Stimulated activated CD8-positive, alpha-beta memory T cell treated with anti-CD3 and anti-CD28 coated beads, Interleukin-7, amount 100 ng/mL, for 24 hours (primary cell): Measurements from ENCODE around the gene PTPN2.
"Not testable (repeated sequence)": the region's sequence is repeated elsewhere in the genome, so short reads cannot be mapped to it uniquely, and the experiment has no call there.

Experiments
- DNase-seq: peaks from one replicate; pipeline ENCODE4 v3.0.0-alpha.2; 2020; ENCODE audit warnings: low read depth

Gene PTPN2

DNA sequence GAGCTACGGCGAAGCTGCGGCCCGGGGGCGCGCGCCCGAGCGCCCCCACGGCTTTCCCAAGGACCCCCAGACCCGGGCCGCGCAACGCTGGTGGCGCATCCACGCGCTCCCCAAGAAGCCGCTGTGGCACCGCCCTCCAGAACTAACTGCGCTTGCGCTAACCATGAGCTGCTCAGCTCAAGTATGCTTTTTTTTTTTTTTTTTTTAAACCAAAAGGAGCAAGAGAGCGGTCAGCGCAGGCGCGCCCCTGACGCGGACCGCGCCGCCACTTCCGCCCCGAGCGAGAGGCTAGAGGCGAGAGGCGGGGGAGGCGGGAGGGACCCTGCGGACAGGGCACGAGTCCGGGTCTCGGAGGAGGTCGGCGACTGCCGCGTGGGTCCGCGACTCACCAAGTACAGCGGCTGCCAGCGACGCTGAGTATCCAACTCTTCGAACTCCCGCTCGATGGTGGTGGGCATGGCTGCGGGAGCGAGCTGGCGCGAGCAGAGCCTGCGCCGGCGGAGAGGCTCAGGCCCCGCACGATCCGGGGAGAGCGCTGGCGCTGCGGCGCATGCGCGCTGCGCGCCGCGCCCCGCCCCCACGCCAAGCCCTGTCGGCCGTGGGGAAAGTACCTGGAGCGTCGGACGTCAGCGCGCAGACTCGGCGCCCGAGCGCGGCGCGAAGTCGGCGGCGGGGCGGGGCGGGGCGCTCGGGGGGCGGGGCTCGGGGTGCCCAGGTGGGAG is at the start of gene PTPN2:
Gene PTPN2, minus strand, starts transcription at position 554 of the 722 bp plus-strand sequence. Its CDS starts 96 bp downstream, at position 458.
- DNase-seq, result peak; percentile 82

DNA sequence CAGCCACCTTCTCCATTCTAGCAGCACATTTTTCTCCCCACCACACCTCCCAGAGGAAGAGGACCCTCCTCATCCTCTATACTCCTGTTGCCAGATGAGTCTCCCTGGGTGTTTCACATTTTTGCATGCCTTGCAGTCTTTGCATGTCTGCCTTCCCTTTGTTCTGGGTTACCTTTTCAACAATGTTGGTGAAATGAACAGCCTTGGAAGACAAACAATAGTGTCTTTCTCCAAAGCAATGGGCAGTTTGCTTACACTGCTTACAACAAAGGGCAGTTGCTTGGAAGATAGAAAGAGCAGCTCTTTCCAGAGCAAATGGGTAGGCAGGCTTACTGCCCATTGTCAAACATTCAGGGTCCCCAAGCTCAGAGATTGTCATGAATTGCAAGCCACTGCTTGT is 49.3 kb upstream of the PTPN2 start:
- DNase-seq, result no peak

DNA sequence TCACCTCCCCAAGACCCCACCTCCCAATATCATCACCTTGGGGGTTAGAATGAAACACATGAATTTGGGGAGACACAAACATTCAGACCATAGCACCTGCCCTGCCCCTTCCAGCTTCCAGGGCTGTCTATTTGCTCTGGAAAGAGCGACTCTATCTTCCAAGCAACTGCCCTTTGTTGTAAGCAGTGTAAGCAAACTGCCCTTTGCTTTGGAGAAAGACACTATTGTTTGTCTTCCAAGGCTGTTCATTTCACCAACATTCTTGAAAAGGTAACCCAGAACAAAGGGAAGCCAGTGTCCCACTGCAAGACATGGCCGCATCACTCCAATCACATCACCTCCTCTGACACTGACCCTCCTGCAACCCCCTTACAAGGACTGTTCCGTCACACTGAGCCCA is 46.9 kb upstream of the PTPN2 start:
- no peak for DNase-seq

DNA sequence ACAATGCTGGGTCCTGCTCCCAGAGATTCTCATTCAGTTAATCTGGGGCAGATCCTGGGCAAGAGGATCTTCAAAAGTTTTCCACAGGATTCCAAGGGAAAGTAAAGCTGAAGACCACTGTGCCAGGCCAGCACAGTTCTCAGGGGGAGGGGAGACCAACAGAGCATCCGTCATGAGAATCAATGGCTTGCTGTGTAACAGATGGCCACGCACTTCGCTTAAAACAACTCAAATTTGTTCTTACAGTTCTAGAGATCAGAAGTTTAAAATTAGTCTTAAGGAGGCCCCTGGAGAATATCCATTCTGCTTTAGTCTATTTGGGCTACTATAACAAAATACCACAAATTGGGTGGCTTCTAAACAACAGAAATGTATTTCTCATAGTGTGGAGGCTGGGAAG is 46.3 kb upstream of the PTPN2 start:
- DNase-seq, result no peak

DNA sequence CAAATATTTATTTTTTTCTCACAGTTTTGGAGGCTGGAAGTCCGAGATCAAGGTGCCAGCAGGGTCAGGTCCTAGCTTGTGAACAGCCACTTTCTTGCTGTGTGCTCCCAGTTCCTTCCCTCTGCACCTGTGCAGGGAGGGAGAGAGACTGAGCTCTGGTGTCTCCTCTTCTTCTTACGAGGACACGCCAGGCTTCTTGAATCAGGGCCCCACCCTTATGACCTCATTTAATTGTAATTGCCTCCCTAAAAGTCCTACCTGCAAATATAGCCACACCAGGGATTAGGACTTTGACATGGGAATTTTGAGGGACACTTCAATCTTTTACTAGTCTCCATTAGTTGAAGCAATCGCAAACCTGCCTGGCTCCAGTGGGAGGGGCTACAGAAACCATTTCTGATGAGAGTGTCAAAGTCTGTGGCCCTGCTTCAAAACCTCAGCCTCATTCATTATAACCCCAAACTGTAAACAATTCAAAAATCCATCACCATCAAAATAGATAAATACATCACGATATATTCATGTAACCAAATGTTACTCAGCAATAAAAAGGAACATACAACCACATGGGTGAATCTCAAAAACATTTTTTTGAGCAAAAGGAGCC is 45.5 kb upstream of the PTPN2 start:
- DNase-seq, result no peak

DNA sequence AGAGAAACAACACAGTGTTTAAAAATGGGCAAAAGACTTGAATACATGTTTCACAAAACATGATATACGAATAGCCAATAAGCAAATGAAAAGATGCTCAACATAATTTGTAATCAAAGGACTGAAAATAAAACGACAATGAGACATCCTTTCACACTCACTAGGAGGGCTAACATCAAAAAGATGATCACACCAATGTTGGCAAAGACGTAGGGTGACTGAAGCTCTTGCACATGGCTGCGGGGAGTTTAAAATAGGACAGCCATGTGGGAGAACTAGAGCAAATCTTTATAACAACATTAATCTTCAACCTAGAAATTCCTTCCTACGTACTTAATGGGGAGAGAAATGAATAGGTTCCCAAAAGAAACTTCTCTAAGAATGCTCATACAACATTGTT is 44.6 kb upstream of the PTPN2 start:
- no peak for DNase-seq

DNA sequence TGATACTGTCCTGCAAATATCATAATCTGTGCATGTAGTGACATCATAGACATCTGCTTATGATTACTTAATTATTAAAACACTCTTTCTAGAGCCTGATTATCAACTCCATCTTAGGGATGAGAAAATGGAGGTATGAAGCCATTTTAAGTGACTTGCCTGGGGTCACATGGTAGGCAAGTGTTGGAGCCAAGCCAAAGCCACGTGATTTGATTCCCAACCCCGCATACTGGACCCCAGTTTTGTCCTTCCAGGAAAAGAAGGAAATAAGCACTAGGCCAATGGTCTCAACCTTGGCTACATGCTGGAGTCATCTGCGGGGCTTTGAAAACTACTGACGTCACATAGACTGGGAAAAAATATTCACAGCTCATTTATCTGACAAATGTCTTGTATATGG is 44.2 kb upstream of the PTPN2 start:
- DNase-seq, result no peak

DNA sequence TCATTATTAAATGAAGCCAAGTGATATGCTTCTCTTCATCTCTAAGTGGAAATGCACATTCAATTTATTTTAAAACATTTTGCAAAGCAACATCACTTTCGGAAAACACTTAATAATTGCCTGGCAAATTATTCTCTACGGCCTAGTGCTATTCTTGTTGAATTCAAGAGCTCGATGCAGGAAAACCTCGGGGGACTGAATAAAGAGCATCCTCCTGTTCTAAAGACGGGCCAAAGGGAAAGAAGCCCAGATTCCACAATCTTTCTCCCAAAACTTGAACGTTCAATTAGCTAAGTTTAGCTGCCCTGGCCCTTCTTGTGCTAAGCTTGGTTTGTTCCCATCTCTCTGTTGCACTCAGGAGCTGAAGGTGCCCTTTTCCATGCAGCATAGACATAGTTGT is 40.6 kb upstream of the PTPN2 start:
- DNase-seq, result no peak

DNA sequence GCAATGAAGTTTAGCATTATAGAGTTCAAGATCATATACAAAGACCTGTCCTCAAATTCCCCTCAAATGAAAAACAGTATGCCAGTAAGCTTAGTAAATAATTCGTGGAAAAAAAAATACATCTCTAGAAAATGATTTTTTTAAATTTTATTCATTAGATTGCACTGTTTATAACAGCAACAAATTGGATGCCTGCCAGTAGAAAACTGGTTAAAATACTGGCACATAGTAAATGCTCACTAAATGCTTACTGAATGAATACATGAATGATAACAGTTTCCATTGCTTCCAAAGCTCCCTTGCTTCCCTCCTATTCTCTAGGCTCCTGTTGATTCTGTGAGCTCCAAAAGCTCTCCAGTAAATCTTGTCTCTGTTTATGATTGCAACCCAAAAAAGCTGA is 38.2 kb upstream of the PTPN2 start:
- DNase-seq, result no peak

DNA sequence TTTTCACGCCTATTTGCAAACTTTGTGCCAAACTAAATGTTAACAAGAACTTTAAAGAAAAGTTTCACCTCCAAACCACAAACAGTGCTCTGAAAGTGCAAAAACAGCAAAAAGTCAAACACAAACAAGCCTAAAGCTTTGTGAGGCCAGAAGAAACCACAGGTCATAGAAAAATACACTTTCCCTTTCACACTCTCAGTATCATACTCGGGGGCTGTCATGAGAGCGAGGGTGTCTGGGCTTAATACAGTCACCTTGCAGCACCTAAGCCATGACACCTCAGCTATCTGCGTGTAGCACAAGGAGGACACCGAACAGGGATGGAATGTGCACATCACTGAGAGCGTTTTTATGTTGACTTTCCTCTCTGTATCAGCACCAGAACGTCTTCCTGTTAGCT is 37.1 kb upstream of the PTPN2 start:
- no peak for DNase-seq

DNA sequence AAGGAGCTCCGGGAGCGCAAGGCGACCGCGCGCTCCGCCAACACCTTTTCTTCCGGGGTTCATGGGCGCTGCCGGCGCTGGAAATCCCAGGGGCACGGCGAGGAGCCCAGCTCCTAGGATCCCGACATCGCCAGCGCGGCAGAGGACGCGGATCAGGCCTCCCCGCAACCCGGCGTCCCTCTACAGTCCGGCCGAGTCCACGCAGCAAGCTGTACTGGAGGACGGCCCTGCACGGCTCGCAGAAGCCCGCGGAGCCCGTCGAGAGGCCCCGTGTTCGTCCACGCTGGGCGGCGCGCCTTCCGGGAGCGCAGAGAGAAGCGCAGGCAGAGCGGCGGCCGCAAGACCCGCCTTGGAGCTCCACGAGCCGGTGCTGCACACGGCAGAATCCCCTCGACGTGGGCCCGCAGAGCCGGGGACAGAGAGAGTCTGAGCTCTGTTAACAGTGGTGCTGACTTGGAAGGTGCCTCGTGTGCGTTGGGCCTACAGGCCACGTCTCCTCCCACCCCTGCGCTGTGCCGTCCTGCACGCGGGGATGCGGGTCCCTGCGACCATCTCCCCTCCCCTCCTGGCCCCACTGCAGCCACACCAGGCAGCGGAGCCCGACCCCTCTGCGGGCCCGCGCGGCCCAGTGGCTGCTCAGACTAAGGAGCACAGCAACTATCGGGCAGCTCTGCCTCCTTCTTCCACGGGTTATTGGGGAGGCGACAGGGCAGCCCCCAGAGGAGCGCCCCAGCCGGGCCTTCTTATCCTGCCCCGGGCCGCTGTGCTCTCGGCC is 28.1 kb upstream of the PTPN2 start:
- DNase-seq, result no peak

DNA sequence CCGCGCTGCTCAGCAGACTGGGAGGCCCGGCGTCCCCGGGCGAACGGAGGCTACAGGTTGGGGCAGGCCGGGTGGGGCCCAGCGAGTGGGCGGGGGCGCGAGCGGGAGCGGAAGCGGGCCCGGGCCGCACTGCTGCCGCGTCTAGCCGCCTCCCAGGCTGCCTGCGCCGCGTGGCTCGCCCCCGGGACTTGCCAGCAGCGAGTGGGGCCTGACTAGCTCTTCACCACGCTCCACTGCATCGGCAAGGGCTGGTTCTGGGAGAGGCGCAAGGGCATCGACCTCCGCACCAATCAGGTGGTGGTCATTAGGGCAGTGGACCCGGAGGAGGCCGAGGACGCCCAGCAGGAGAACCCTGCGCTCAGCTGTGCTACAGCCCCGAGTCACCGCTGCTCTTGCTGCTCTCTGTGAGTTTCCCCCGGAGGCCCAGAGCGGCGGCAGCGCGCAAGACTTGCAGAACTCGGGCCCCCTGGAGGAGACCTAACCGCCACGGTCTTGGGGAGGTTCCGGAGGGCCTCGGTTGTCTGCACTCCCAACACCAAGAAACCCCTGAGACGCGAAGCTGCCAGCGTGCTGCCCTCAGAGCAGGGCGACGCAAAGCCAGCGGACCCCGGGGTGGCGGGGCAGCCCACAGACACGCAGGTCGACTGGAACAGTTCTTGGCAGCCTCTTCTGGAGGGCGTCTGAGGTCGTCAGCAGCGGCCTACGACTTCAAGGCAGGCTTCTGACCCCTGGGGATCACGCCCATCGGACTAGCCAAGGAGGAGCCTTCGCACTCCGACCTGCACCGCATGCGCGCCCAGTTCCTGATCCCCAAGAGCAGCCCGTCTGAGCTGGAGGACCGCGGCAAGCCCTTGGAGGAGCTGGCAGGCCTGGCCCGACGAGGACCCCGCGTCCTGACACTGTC is 27.2 kb upstream of the PTPN2 start:
- DNase-seq, result peak; percentile 33

DNA sequence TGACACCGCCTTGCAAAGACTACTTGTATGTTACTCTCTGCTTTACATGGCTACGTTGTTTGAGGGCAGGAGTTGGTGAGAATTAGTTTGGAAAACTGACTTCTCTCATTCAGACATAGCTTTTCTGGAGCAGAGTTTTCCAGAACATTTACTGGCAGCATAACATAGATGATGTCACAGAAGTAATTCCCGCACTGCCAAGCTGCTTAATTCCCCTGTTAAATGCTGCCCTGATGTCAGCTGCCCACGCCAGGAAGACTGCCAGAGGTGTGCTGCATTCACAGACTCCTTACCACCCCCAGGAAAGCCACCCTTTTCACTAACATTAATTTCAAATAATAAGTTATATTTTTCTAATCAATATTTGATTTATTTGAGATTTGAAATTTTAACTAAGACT is 24.7 kb upstream of the PTPN2 start:
- DNase-seq, result no peak

DNA sequence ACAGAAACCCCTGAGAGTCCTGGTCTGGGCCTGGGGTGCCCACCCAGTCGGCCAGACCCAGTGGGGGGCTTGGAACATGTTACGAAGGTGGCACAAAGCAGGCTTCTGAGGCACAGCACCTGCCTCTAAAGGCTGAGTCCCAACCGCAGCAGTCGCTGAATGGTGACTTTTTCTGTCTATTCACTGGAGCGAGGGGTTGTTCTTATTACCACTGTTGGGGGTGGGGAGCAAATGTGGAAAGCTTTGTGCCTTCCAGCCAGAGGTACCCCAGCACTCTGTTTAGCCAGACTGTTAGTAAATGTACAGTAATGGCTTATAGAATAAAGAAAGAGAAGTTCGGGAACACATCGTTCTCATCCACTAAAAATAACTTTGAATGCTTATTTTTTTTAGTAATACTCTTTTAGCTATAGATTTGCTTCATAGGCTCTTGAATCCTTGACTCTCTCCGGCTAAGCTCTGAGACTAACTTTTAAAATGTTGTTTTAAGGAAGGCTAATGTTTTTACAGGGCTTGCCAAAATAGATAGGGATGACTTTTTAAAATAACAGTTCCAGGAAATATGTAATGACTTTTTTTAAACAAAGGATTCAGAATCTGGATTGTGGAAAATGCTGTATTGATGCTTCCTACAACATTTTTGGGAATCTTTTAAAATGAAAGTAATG is 23.4 kb upstream of the PTPN2 start:
- DNase-seq, result no peak

DNA sequence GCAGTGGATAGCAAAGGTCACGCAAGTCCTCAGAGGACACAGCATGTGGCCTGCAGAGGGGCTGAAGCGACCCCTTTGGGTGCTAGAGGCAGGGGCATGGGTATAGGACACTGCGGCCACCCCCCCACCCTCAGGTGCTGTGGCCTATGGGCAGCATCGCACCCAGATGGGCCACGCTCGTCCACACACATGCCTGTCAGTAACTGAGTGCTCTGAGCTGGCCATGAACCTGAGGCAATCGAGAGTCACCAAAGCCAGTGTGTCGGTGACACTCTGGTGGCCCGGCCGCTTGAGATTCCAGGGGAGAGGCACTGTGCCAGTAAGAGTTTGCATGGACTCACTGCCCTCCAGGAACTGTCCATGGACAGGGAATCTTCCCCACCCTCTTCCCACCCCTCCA is 22.7 kb upstream of the PTPN2 start:
- DNase-seq, result no peak

DNA sequence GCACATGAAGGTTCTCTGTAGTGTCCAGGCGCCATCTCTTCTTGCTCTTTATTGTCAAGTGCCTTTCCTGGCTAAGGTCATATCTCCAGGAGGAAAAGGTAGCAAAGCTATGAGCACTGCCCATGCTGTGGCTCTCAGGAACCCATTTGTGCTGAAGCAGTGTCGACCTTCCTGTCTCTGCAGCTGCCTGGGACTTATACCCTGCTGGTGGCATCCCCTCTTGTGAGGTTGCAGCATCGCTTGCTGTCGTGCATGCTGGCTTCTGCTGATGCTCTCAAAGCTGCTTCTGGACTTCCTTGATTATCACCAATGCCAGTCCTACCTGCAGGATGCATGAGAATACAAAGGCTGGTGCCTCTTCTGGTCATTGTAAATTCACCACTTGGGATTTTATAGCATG is 22.1 kb upstream of the PTPN2 start:
- DNase-seq, result no peak

DNA sequence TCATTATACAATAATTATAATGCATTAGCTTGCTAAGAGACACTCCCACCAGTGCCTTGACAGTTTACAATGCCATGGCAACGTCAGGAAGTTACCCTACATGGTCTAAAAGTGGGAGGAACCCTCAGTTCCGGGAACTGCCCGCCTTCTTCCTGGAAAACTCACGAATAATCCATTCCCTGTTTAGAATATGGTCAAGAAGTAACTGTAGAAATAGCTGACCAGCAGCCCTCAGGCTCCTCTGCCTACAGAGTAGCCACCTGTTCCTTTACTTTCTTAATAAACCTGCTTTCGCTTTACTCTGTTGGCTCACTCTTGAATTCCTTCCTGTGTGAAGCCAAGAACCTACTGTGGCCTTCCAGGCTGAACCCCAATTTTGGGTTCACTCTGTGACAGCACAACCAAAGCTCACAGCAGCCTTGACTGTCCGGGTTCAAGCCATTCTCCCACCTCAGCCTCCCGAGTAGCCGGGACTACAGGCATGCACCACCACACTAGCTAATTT is 20.0 kb upstream of the PTPN2 start:
- DNase-seq, result no peak

DNA sequence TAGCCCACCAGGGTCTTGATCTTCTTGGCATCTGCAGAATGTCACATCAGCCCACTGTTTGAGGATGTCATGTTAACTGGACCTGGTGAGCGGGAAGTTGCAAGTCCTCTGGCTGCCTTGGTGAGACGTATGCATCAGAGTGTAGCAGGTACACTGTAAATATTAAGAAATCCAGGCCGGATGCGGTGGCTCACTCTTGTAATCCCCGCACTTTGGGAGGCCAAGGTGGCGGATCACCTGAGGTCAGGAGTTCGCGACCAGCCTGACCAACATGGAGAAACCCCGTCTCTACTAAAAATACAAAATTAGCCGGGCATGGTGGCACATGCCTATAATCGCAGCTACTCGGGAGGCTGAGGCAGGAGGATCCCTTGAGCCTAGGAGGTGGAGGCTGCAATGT is 17.2 kb upstream of the PTPN2 start:
- not testable (repeated sequence) for DNase-seq

DNA sequence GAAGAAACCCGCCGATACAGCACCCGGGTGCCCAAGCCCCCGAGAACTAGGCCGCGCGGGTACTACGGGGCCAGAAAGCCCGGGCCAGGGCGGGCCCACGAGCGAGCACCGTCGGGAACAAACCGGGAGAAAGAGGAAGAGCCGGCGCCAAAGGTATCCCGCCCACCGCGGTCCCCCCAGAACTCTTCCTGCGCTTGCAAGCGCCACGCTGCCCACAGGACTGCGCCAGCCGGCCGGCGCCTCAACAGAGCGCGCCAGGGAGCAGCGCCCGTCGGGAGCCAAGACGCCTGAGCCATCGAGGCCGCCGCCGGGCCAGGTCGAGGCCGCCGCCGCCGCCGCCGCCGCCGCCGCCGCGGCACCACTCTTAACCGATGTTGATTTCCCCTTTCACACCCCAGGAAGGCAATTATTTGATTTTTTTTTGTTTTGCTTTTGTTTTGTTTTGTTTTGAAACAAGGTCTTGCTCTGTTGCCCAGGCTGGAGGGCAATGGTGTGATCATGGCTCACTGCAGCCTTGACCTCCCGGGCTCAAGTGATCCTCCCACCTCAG is 12.8 kb upstream of the PTPN2 start:
- not testable (repeated sequence) for DNase-seq

DNA sequence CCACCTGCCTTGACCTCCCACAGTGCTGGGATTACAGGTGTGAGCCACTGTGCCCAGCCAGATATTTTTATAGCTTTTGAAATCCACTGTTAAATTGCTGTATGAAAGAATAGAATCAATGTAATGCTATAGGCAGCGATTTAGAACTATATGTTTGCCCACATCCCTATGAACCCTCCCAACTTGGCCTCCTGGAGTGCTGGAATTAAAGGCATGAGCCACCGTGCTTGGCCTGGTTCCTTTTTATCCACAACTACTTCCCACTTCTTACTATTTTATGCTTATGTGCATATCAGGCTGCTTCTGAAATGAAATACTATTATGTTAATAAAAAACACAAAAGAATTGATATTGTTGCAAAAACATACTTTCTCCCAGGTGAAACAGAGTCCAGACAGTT is 11.6 kb upstream of the PTPN2 start:
- no peak for DNase-seq

DNA sequence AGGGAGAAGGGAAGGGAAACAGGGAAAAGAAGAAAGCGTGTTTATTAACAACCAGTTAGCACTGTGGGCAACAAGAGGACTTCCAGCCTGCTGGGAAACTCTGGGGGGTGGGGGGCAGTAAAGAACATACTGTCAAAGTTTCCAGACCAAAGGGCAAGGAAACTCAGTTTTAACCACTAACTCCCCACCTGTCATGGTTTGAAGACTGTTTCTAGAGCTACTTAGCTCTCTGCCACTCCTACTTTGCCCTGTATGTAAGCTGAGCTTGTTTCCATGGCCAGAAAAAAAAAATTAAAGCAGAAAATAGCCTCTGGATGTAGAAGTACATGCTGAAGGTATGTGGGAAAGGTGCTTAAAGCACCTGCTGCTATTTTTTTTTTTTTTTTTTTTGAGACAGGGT is 11.0 kb upstream of the PTPN2 start:
- no peak for DNase-seq
